ENCODE data around the gene FBLN7. TPM values are rescaled to one million over a fixed set of nuclear protein-coding genes. Genes with fewer than 3 reads are reported as not detected.
"Not testable (repeated sequence)": the region's sequence is repeated elsewhere in the genome, so short reads cannot be mapped to it uniquely, and the experiment has no call there.

FBLN7 gene
- total RNA-seq, 1 experiment from 2014 or later, result 4.1 TPM

DNA sequence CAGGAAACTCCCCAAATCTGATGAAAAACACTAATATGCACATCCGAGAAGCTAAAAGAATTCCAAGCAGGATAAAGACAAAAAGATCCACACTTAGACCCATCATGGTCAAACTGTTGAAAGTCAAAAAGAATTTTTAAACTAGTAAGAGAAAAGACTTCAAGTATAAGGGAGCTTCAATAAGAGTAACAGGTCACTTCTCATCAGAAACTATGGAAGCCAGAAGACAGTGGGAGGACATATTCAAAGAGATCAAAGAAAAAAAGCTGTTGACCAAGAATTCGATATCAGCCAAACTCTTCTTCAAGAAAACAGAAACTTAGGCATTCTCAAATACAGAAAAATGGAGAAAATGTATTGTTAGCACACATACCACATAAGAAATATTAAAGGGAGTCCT, 66.2 kb downstream of the FBLN7 start:
- ChIA-PET POLR2A (ENCODE audit: low non-redundant PET) (no interaction called here), CTCF (interaction anchor here (0.6 kb wide), 1 partner anchor 55 kb away, joined by 4 read pairs; no protein-coding TSS in a partner anchor)
- intact Hi-C loops (cut with micrococcal nuclease; ENCODE audit: unreplicated experiment), result no loop called here
- Histone ChIP-seq H3K27ac (ENCODE audit: low read depth, low read length, poor library complexity, severe bottlenecking) (no peak overlapping the region), H3K36me3 (ENCODE audit: insufficient read depth, low read length, poor library complexity, severe bottlenecking) (no peaks in the 10 kb centered on the region), H3K9me3 (ENCODE audit: low read depth, low read length, poor library complexity, severe bottlenecking) (peaks cover 19% of the 10 kb centered on the region), H3K4me3 (ENCODE audit: low read depth, low read length, poor library complexity, severe bottlenecking) (no peak overlapping the region), H3K4me1 (ENCODE audit: insufficient read depth, low read length, poor library complexity, severe bottlenecking) (no peaks in the 10 kb centered on the region), H3K27me3 (replicated peaks; ENCODE audit: insufficient read depth, low read depth, low read length, poor library complexity) (no peaks in the 10 kb centered on the region)
- DNase-seq (ENCODE audit: low spot score), result peak; percentile 17
- no TSS peak for BruUV-seq (replicated peaks)
- TF ChIP-seq, protein P1, sequence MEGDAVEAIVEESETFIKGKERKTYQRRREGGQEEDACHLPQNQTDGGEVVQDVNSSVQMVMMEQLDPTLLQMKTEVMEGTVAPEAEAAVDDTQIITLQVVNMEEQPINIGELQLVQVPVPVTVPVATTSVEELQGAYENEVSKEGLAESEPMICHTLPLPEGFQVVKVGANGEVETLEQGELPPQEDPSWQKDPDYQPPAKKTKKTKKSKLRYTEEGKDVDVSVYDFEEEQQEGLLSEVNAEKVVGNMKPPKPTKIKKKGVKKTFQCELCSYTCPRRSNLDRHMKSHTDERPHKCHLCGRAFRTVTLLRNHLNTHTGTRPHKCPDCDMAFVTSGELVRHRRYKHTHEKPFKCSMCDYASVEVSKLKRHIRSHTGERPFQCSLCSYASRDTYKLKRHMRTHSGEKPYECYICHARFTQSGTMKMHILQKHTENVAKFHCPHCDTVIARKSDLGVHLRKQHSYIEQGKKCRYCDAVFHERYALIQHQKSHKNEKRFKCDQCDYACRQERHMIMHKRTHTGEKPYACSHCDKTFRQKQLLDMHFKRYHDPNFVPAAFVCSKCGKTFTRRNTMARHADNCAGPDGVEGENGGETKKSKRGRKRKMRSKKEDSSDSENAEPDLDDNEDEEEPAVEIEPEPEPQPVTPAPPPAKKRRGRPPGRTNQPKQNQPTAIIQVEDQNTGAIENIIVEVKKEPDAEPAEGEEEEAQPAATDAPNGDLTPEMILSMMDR (conservative IDR thresholded peaks at IDR 0.05; ENCODE audit: low read depth, low read length), result no peak
- TF ChIP-seq EZH2 (IDR thresholded peaks at IDR 0.05; ENCODE audit: borderline replicate concordance, low read depth, low read length, poor library complexity, severe bottlenecking), result no peak

DNA sequence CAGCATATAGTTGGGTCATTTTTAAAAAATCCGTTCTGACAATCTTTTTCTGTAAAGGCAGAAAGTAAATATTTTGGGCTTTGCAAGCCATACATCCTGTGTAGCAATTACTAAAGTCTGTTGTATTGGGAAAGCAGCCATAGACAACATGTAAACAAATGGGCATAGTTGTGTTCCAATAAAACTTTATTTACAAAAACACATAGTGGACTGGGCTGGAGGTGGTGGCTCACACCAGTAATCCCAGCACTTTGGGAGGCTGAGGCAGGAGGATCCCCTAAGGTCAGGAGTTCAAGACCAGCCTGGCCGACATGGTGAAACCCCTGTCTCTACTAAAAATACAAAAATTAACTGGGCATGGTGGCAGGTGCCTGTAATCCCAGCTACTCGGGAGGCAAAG, 69.7 kb downstream of the FBLN7 start:
- POLR2A ChIA-PET (ENCODE audit: low non-redundant PET); H3K4me1 ChIP-seq (ENCODE audit: insufficient read depth, low read length, poor library complexity, severe bottlenecking); CTCF ChIA-PET; intact Hi-C loops (cut with micrococcal nuclease; ENCODE audit: unreplicated experiment); H3K27me3 ChIP-seq (replicated peaks; ENCODE audit: insufficient read depth, low read depth, low read length, poor library complexity); DNase-seq (ENCODE audit: low spot score); H3K4me3 ChIP-seq (ENCODE audit: low read depth, low read length, poor library complexity, severe bottlenecking); BruUV-seq (replicated peaks); H3K36me3 ChIP-seq (ENCODE audit: insufficient read depth, low read length, poor library complexity, severe bottlenecking); H3K27ac ChIP-seq (ENCODE audit: low read depth, low read length, poor library complexity, severe bottlenecking): not testable (repeated sequence)
- peaks cover 16% of the 10 kb centered on the region for H3K9me3 ChIP-seq (ENCODE audit: low read depth, low read length, poor library complexity, severe bottlenecking)

DNA sequence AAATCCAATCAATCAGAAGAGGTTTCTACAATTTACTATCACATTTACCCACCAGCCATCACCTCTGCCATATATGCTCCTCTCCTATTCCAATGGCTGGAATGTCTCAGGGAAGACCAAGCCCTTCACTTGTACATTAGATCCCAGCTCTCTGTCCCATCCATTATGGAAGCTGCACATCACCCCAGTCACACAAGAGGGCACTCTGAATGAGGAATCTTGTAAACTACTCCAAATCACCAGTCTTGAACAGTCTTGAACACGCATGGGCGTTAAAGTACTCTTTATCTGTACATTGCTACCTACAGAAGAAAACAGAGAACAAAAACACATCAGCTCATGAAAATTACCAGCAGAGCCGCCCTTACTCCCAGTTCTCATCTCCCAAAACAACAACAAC, 78.0 kb downstream of the FBLN7 start:
- CTCF ChIA-PET, result interaction anchor here (0.6 kb wide), 1 partner anchor 56 kb away, joined by 4 read pairs; no protein-coding TSS in a partner anchor
- no peak overlapping the region for H3K27ac ChIP-seq (ENCODE audit: low read depth, low read length, poor library complexity, severe bottlenecking)
- intact Hi-C loops (cut with micrococcal nuclease; ENCODE audit: unreplicated experiment), result no loop called here
- TSS peak; percentile 37 for BruUV-seq (replicated peaks)
- H3K4me3 ChIP-seq (ENCODE audit: low read depth, low read length, poor library complexity, severe bottlenecking), result no peak overlapping the region
- TF ChIP-seq EZH2 (IDR thresholded peaks at IDR 0.05; ENCODE audit: borderline replicate concordance, low read depth, low read length, poor library complexity, severe bottlenecking), result no peak
- TF ChIP-seq, protein P1 (conservative IDR thresholded peaks at IDR 0.05; ENCODE audit: low read depth, low read length), result peak; percentile 56
- H3K36me3 ChIP-seq (ENCODE audit: insufficient read depth, low read length, poor library complexity, severe bottlenecking), result peaks cover 13% of the 10 kb centered on the region
- POLR2A ChIA-PET (ENCODE audit: low non-redundant PET), result no interaction called here
- DNase-seq (ENCODE audit: low spot score), result peak; percentile 53
- no peaks in the 10 kb centered on the region for H3K4me1 ChIP-seq (ENCODE audit: insufficient read depth, low read length, poor library complexity, severe bottlenecking)
- H3K27me3 ChIP-seq (replicated peaks; ENCODE audit: insufficient read depth, low read depth, low read length, poor library complexity), result no peaks in the 10 kb centered on the region
- peaks cover 12% of the 10 kb centered on the region for H3K9me3 ChIP-seq (ENCODE audit: low read depth, low read length, poor library complexity, severe bottlenecking)

DNA sequence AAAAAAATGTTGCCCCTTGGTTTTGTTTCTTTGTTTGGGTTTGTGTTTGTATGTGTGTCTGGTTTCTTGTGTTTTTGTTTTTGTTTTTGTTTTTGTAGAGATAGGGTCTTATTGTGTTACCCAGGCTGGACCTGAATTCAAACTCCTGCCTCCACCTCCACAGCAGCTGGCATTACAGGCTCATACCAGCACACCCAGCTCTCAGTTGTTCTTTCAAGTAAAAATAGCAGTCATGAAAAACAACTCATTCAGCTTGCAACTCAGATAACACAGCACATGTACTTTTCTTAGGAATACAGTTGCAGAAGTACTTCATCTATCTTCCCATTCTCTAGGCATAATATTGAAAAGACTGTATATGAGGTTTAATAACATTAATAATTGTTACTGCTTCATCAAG, 79.7 kb downstream of the FBLN7 start:
- intact Hi-C loops (cut with micrococcal nuclease; ENCODE audit: unreplicated experiment), result no loop called here
- H3K4me3 ChIP-seq (ENCODE audit: low read depth, low read length, poor library complexity, severe bottlenecking), result no peak overlapping the region
- ChIA-PET CTCF (no interaction called here), POLR2A (ENCODE audit: low non-redundant PET) (no interaction called here)
- TF ChIP-seq, protein P1 (conservative IDR thresholded peaks at IDR 0.05; ENCODE audit: low read depth, low read length), result no peak
- TF ChIP-seq EZH2 (IDR thresholded peaks at IDR 0.05; ENCODE audit: borderline replicate concordance, low read depth, low read length, poor library complexity, severe bottlenecking), result no peak
- peaks cover 16% of the 10 kb centered on the region for H3K9me3 ChIP-seq (ENCODE audit: low read depth, low read length, poor library complexity, severe bottlenecking)
- no peaks in the 10 kb centered on the region for H3K27me3 ChIP-seq (replicated peaks; ENCODE audit: insufficient read depth, low read depth, low read length, poor library complexity)
- no peaks in the 10 kb centered on the region for H3K4me1 ChIP-seq (ENCODE audit: insufficient read depth, low read length, poor library complexity, severe bottlenecking)
- peaks cover 23% of the 10 kb centered on the region for H3K36me3 ChIP-seq (ENCODE audit: insufficient read depth, low read length, poor library complexity, severe bottlenecking)
- DNase-seq (ENCODE audit: low spot score), result no peak
- no peak overlapping the region for H3K27ac ChIP-seq (ENCODE audit: low read depth, low read length, poor library complexity, severe bottlenecking)
- BruUV-seq (replicated peaks), result no TSS peak
